DMS 273 treated with DMSO at 0.1 percent for 48 hours (cell line): Measurements from ENCODE around the gene STON2.
A peak's percentile ranks its signal among the peaks of the same experiment; 100 is the strongest.

ENCODE experiments used
- DNase-seq: peaks from one replicate; lab custom pipeline; 2025; lab: John Stamatoyannopoulos, UW

STON2 gene

GRCh38 chr14:81301813-81302212 is 98.3 kb downstream of the STON2 start:
- DNase-seq, result no peak

- no peak for DNase-seq
Observed at GRCh38 chr14:81301371-81301770, 98.8 kb downstream of the STON2 start.

GRCh38 chr14:81298911-81299310 is 101.2 kb downstream of the STON2 start:
- DNase-seq, result peak; percentile 70

GRCh38 chr14:81298122-81298521 is 102.0 kb downstream of the STON2 start:
- DNase-seq, result no peak

- DNase-seq, result no peak
Observed at GRCh38 chr14:81295958-81296923, 103.9 kb downstream of the STON2 start.

- no peak for DNase-seq
Observed at GRCh38 chr14:81289516-81289915, 110.6 kb downstream of the STON2 start.

GRCh38 chr14:81286574-81287370 is 113.4 kb downstream of the STON2 start:
- no peak for DNase-seq

- no peak for DNase-seq
Observed at GRCh38 chr14:81285245-81285644, 114.9 kb downstream of the STON2 start.

- DNase-seq, result no peak
Observed at GRCh38 chr14:81281332-81281731, 118.8 kb downstream of the STON2 start.

GRCh38 chr14:81280136-81280791 is 119.9 kb downstream of the STON2 start:
- no peak for DNase-seq

- no peak for DNase-seq
Observed at GRCh38 chr14:81277096-81277495, 123.0 kb downstream of the STON2 start.

GRCh38 chr14:81276073-81277069 is 123.8 kb downstream of the STON2 start:
- DNase-seq, result no peak

- no peak for DNase-seq
Observed at GRCh38 chr14:81275305-81276072, 124.6 kb downstream of the STON2 start.

- DNase-seq, result no peak
Observed at GRCh38 chr14:81273961-81274575, 126.1 kb downstream of the STON2 start.

GRCh38 chr14:81273521-81273920 is 126.6 kb downstream of the STON2 start:
- no peak for DNase-seq

- DNase-seq, result no peak
Observed at GRCh38 chr14:81272317-81272716, 127.8 kb downstream of the STON2 start.

GRCh38 chr14:81269979-81270375 is 130.1 kb downstream of the STON2 start:
- no peak for DNase-seq

GRCh38 chr14:81269100-81269978 is 130.8 kb downstream of the STON2 start:
- DNase-seq, result peak; percentile 19

- no peak for DNase-seq
Observed at GRCh38 chr14:81268016-81268416, 132.1 kb downstream of the STON2 start.
